A549 (cell line): ENCODE data around the gene SFT2D2.

Experiments
- CBX2 ChIP-seq: fragments of 200-600 bp; sonication (generic); IDR thresholded peaks from 2 replicates; pipeline ENCODE4 v1.6.1; 2016; ENCODE audit warnings: low read depth, mild to moderate bottlenecking, borderline replicate concordance
- CEBPB ChIP-seq, 2 experiments: fragments of >200 bp in 1 of 2; sonication (Bioruptor Twin) in 1 of 2; formaldehyde crosslinking in 1 of 2; IDR thresholded peaks; 2 replicates each; pipeline ENCODE4 v1.6.1; 2012 to 2016
- EHMT2 ChIP-seq: fragments of 200-600 bp; sonication (generic); IDR thresholded peaks from 2 replicates; pipeline ENCODE4 v1.6.1; 2016; ENCODE audit warnings: antibody characterized with exemption, low read depth, mild to moderate bottlenecking, moderate library complexity
- EP300 ChIP-seq, 2 experiments: fragments of >200 bp; sonication (Bioruptor Twin); formaldehyde crosslinking; IDR thresholded peaks; 2 replicates in 1 of 2; 3 replicates in 1 of 2; pipeline ENCODE4 v1.6.1; 2016 to 2017
- HDAC2 ChIP-seq: fragments of 200-600 bp; sonication (generic); IDR thresholded peaks from 2 replicates; pipeline ENCODE4 v1.6.1; 2016
- JUN ChIP-seq, 2 experiments: fragments of >200 bp; sonication (Bioruptor Twin); formaldehyde crosslinking; IDR thresholded peaks; 2 replicates in 1 of 2; 3 replicates in 1 of 2; pipeline ENCODE4 v1.6.1; 2016 to 2017
- KDM5A ChIP-seq: fragments of 200-600 bp; sonication (generic); IDR thresholded peaks from 2 replicates; pipeline ENCODE4 v1.6.1; 2016; ENCODE audit warnings: antibody characterized with exemption, mild to moderate bottlenecking
- MYC ChIP-seq: IDR thresholded peaks from 2 replicates; pipeline ENCODE4 v1.6.1; 2012; ENCODE audit warnings: mild to moderate bottlenecking, inconsistent platforms, low read length, improper control_type of control experiment, borderline replicate concordance
- POLR2A ChIP-seq: IDR thresholded peaks from 2 replicates; pipeline ENCODE4 v1.6.1; 2012; ENCODE audit warnings: mild to moderate bottlenecking, low read length
- RARB ChIP-seq: fragments of 250-450 bp; sonication (Bioruptor Pico); IDR thresholded peaks from 2 replicates; pipeline ENCODE4 v1.8.0; 2021; ENCODE audit warnings: mild to moderate bottlenecking, moderate library complexity
- RFX5 ChIP-seq: fragments of 450-650 bp; IDR thresholded peaks from 2 replicates; pipeline ENCODE4 v1.7.1; 2014; ENCODE audit warnings: antibody characterized with exemption, mild to moderate bottlenecking, moderate library complexity
- ZC3H11A ChIP-seq: fragments of 450-650 bp; IDR thresholded peaks from 2 replicates; pipeline ENCODE4 v1.6.1; 2014; ENCODE audit warnings: antibody characterized with exemption, mild to moderate bottlenecking
- TF ChIP-seq, protein P1 (sequence below): fragments of >200 bp; sonication (Bioruptor Twin); formaldehyde crosslinking; IDR thresholded peaks from 3 replicates; pipeline ENCODE4 v1.5.1; 2016
- TF ChIP-seq, protein P2 (sequence below): fragments of 200-600 bp; sonication (generic); IDR thresholded peaks from 2 replicates; pipeline ENCODE4 v1.6.1; 2016; ENCODE audit warnings: antibody characterized with exemption, mild to moderate bottlenecking, moderate library complexity

DNA sequence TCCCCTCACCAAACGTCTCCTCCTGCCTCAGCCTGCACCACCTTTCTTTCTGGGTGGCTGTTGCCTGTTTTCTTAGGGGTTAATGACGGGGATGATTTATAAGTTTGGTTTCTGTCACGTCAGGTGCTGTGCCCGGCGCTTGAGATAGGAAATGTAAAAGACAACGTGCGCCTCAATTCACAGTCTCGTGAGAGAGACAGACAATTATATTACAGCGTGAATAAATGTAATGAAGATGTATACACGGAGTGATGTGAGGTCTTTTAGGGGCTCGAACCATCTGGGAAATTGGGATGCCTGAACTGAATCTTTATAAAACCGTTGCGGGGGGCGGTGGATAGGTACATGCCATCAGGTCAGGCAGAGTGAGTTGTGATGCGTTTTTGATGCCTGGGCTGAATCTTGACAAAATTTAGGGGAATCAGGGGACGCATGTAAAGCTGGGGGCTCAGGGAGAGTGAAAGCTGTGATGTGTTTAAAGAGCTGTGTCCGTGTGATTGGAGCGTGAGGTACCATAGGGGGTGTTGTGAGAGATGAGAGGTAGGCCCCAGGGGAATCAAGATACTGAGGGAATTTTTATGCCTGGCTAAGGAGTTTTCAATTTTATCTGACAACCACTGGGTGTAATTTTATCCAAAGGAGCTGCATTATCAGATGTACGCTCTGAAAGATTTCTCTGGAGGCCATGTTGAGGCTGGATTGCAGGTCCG, 46.2 kb upstream of the SFT2D2 start:
- TF ChIP-seq CEBPB (IDR thresholded peaks at IDR 0.05) (no peak), EHMT2 (no peak), MYC (no peak), JUN (IDR thresholded peaks at IDR 0.05) (no peak), RFX5 (no peak), POLR2A (no peak), RARB (CRISPR knock-in tag) (no peak), HDAC2 (no peak), CBX2 (no peak), ZC3H11A (no peak), EP300 (IDR thresholded peaks at IDR 0.05) (no peak), KDM5A (no peak)
- TF ChIP-seq, protein P1, sequence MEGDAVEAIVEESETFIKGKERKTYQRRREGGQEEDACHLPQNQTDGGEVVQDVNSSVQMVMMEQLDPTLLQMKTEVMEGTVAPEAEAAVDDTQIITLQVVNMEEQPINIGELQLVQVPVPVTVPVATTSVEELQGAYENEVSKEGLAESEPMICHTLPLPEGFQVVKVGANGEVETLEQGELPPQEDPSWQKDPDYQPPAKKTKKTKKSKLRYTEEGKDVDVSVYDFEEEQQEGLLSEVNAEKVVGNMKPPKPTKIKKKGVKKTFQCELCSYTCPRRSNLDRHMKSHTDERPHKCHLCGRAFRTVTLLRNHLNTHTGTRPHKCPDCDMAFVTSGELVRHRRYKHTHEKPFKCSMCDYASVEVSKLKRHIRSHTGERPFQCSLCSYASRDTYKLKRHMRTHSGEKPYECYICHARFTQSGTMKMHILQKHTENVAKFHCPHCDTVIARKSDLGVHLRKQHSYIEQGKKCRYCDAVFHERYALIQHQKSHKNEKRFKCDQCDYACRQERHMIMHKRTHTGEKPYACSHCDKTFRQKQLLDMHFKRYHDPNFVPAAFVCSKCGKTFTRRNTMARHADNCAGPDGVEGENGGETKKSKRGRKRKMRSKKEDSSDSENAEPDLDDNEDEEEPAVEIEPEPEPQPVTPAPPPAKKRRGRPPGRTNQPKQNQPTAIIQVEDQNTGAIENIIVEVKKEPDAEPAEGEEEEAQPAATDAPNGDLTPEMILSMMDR, result no peak
- TF ChIP-seq, protein P2, sequence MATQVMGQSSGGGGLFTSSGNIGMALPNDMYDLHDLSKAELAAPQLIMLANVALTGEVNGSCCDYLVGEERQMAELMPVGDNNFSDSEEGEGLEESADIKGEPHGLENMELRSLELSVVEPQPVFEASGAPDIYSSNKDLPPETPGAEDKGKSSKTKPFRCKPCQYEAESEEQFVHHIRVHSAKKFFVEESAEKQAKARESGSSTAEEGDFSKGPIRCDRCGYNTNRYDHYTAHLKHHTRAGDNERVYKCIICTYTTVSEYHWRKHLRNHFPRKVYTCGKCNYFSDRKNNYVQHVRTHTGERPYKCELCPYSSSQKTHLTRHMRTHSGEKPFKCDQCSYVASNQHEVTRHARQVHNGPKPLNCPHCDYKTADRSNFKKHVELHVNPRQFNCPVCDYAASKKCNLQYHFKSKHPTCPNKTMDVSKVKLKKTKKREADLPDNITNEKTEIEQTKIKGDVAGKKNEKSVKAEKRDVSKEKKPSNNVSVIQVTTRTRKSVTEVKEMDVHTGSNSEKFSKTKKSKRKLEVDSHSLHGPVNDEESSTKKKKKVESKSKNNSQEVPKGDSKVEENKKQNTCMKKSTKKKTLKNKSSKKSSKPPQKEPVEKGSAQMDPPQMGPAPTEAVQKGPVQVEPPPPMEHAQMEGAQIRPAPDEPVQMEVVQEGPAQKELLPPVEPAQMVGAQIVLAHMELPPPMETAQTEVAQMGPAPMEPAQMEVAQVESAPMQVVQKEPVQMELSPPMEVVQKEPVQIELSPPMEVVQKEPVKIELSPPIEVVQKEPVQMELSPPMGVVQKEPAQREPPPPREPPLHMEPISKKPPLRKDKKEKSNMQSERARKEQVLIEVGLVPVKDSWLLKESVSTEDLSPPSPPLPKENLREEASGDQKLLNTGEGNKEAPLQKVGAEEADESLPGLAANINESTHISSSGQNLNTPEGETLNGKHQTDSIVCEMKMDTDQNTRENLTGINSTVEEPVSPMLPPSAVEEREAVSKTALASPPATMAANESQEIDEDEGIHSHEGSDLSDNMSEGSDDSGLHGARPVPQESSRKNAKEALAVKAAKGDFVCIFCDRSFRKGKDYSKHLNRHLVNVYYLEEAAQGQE, result no peak
